ENCODE data around the gene GSC. TPM values are rescaled to one million over a fixed set of nuclear protein-coding genes. Genes with fewer than 3 reads are reported as not detected.

The GSC gene
- total RNA-seq, 4 donors from 2014 or later: 1.1 to 6.9 (median 3.2) TPM

DNA sequence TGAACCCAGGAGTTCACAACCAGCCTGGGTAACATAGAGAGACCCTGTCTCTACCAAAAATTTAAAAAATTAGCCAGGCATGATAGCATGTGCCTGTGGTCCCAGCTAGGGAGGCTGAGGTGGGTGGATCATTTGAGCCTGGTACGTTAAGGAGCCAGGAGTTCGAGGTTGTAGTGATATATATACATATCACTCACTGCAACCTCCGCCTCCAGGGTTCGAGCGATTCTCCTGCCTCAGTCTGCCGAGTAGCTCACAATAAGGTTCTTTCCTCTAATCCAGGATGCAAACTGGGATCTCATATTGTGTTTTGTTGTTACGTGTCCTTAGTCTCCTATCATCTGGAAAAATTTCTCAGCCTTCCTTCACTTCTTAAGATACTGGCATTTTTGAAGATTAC lies 24.0 kb upstream of the GSC start:
- TF ChIP-seq POLR2A (IDR thresholded peaks at IDR 0.05): no peak
- TF ChIP-seq, protein P1, sequence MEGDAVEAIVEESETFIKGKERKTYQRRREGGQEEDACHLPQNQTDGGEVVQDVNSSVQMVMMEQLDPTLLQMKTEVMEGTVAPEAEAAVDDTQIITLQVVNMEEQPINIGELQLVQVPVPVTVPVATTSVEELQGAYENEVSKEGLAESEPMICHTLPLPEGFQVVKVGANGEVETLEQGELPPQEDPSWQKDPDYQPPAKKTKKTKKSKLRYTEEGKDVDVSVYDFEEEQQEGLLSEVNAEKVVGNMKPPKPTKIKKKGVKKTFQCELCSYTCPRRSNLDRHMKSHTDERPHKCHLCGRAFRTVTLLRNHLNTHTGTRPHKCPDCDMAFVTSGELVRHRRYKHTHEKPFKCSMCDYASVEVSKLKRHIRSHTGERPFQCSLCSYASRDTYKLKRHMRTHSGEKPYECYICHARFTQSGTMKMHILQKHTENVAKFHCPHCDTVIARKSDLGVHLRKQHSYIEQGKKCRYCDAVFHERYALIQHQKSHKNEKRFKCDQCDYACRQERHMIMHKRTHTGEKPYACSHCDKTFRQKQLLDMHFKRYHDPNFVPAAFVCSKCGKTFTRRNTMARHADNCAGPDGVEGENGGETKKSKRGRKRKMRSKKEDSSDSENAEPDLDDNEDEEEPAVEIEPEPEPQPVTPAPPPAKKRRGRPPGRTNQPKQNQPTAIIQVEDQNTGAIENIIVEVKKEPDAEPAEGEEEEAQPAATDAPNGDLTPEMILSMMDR (IDR thresholded peaks at IDR 0.05 in 4 of 5, conservative IDR thresholded peaks at IDR 0.05 in 1 of 5): no peak
- H3K4me1 ChIP-seq: no peaks in the 10 kb centered on the region
- DNase-seq (no peak), ATAC-seq (no peak)
- no peaks in the 10 kb centered on the region for H3K36me3 ChIP-seq
- H3K27me3 ChIP-seq: no peaks in the 10 kb centered on the region
- no peaks in the 10 kb centered on the region for H3K9me3 ChIP-seq
- no peak overlapping the region for H3K27ac ChIP-seq
- H3K4me3 ChIP-seq: no peak overlapping the region
- in situ Hi-C loops (cut with MboI; ENCODE audit: low sequenced_read_pairs in 4 of 4): no loop called here
- intact Hi-C loops (cut with DNase I; ENCODE audit: low total_unique reads): no loop called here

DNA sequence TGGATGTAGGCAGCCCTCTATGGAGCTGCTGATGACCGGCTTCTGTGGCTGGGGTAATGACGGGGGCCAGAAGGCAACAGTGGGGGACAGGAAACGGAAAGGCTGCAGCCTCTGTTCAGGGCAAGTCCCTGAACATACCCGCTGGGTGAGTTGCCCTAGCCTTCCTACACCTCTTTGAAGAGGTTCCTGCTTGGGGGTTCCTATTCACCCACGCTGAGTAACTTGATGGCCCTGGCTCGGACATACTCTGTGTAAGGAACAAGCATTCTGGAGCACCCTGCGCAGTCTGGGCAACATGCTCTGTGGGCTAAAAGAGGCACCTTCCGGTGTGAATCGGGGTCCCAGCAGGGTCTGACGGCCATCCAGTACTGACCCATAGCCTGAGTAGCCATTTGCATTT lies 17.7 kb upstream of the GSC start:
- H3K27ac ChIP-seq: no peak overlapping the region
- no peaks in the 10 kb centered on the region for H3K9me3 ChIP-seq
- DNase-seq (no peak), ATAC-seq (no peak)
- no peaks in the 10 kb centered on the region for H3K36me3 ChIP-seq
- intact Hi-C loops (cut with DNase I; ENCODE audit: low total_unique reads): no loop called here
- in situ Hi-C loops (cut with MboI; ENCODE audit: low sequenced_read_pairs in 4 of 4): no loop called here
- no peaks in the 10 kb centered on the region for H3K4me1 ChIP-seq
- TF ChIP-seq, protein P1 (IDR thresholded peaks at IDR 0.05 in 4 of 5, conservative IDR thresholded peaks at IDR 0.05 in 1 of 5): no peak
- TF ChIP-seq POLR2A (IDR thresholded peaks at IDR 0.05): no peak
- no peak overlapping the region for H3K4me3 ChIP-seq
- H3K27me3 ChIP-seq: no peaks in the 10 kb centered on the region

DNA sequence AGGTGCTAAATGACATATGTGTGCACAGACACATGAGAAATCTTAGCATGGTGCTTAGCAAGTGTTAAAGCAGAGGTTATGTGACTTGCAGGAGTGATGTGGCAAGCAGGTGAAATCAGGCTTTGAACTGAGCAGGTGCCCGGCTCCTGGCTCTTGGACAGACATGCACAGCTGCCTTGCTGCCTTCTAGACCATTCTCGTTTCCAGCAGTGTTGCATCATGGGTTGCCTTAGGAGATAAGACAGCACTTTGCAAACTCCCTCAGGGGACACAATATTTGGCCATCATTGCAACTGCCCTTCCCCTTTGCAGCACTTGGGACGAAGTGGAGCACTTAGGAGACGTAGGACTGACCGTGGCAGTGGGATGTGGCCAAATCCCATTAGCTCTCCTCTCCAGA lies 17.2 kb upstream of the GSC start:
- no peaks in the 10 kb centered on the region for H3K9me3 ChIP-seq
- ATAC-seq (no peak), DNase-seq (no peak)
- H3K4me3 ChIP-seq: no peak overlapping the region
- H3K27ac ChIP-seq: no peak overlapping the region
- in situ Hi-C loops (cut with MboI; ENCODE audit: low sequenced_read_pairs in 4 of 4) (no loop called here), intact Hi-C loops (cut with DNase I; ENCODE audit: low total_unique reads) (no loop called here)
- no peaks in the 10 kb centered on the region for H3K27me3 ChIP-seq
- TF ChIP-seq POLR2A (IDR thresholded peaks at IDR 0.05): no peak
- TF ChIP-seq, protein P1 (IDR thresholded peaks at IDR 0.05 in 4 of 5, conservative IDR thresholded peaks at IDR 0.05 in 1 of 5): no peak
- H3K36me3 ChIP-seq: no peaks in the 10 kb centered on the region
- no peaks in the 10 kb centered on the region for H3K4me1 ChIP-seq

DNA sequence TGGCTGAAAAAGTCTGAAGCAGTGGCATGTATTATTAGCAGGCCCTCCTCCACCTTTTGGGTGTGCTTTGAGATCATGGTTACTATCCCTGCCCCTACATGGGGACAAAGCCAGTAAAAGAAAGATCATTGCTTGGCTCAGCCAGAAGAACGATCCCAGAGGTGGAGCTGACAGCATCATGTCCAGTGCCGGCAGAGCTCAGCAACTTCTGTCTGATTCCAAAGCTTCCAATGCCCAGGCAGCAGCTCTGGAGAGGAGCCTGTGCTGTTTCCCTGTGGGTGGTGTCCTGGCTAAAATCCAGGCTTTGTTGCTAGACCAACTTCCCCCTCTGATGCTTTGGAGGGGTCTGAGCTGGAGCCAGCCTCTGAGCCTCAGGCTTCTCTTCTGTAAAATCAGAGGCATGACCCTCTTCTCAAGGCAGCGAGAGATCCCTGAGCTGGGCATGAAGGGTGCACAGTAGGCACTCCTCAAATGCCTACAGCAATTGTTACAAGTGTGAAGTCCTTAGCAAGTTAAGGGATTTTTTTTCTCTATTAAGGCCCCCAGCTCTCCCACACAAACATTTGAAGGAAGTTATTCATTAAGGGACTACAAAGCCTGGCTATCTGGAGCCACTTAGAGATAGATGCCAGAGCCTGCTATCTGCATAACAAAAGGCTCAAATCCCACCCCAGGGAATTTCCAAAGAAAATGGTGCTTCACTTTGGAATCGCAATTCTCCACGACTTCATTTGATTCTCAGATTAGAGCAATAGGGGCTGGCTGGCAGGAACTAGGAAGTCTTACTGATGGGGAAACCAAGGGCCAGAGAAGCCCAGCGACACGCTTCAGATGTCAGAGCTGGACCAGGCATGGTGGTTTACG lies 10.9 kb upstream of the GSC start:
- H3K27me3 ChIP-seq: peaks cover 1 to 23% (median 5%) of the 10 kb centered on the region in 3 donors
- no peak for TF ChIP-seq POLR2A (IDR thresholded peaks at IDR 0.05)
- TF ChIP-seq, protein P1 (IDR thresholded peaks at IDR 0.05 in 4 of 5, conservative IDR thresholded peaks at IDR 0.05 in 1 of 5): no peak
- no peak overlapping the region for H3K27ac ChIP-seq
- no peak overlapping the region for H3K4me3 ChIP-seq
- H3K4me1 ChIP-seq: no peaks in the 10 kb centered on the region
- no peak for DNase-seq
- intact Hi-C loops (cut with DNase I; ENCODE audit: low total_unique reads) (no loop called here), in situ Hi-C loops (cut with MboI; ENCODE audit: low sequenced_read_pairs in 4 of 4) (no loop called here)
- H3K36me3 ChIP-seq: no peaks in the 10 kb centered on the region
- H3K9me3 ChIP-seq: no peaks in the 10 kb centered on the region
- ATAC-seq: no peak

Measured in gastrocnemius medialis (tissue), 4 donors.